ENCODE measurements around the gene TCEA3.

- no peak for TF ChIP-seq CTCF (IDR thresholded peaks at IDR 0.05; ENCODE audit: low read depth, low read length)
- TF ChIP-seq EZH2phosphoT487 (IDR thresholded peaks at IDR 0.05; ENCODE audit: low read depth): no peak
These were observed 22.2 kb upstream of the TCEA3 start for GRCh38 chr1:23446661-23447310.
